HG02943 (cell line): Measurements from ENCODE around the gene ITGA11.

Experiments
- ATAC-seq: cut with Tn5 transposase; IDR thresholded peaks from one replicate; pipeline ENCODE4 v1.9.1; 2021; ENCODE audit warnings: mild to moderate bottlenecking, low read depth, moderate library complexity; ENCODE audit not compliant: unreplicated experiment

The ITGA11 gene

DNA sequence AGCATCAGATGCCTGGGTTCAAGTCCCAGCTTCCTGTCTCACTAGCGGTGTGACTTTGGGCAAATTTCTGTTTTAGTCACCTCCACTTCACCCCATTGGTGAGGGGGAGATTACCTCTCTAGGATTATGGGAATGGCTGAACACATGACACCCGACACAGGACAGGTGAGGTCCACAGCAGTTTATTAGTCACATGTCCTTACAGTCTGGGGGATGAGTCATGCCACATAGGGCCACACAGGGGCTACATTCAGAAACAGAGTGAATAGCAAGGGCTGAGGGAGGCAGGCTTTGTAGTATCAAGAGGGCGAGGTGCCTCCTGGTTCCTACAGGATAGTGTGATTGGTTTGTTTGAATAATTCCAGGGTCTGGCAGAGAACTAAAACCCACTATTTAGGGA, 15.2 kb upstream of the ITGA11 start:
- no peak for ATAC-seq

DNA sequence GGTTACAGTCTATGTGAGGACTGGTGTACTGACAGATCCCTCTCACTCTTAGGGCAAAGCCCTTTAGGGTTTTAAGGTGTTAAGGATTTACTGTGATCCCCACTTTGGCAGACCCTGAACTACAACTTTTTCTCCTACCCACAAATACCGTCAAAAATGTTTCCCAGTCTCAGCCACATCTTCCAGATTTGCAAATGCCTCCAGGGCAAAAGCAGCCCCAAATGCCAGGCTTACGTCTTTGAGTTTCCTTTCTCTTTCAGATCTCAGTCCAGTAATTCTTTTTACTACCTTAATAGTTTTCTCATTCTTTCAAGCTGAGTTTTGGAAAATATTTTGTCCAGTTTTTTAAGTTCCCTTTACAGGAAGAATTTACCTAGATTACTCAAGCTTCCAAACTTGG, 13.4 kb upstream of the ITGA11 start:
- no peak for ATAC-seq

DNA sequence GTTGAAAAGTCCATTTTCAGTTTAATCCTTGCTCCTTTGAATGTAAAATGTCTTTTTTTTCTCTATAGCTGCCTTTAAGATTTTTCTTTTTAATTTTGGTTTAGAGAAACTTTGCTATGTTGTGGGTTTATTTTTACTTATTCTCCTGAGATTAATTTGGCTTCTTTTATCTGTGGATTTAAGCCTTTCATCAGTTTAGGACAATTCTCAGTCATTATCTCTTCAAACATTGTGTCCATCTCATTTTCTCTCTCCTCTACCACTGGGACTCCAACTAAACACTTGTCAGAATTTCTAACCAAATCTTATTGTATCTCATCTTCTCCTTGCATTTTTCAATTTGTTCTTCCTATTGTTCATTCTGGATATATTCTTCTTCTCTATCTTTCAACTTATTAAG, 12.4 kb upstream of the ITGA11 start:
- no peak for ATAC-seq

DNA sequence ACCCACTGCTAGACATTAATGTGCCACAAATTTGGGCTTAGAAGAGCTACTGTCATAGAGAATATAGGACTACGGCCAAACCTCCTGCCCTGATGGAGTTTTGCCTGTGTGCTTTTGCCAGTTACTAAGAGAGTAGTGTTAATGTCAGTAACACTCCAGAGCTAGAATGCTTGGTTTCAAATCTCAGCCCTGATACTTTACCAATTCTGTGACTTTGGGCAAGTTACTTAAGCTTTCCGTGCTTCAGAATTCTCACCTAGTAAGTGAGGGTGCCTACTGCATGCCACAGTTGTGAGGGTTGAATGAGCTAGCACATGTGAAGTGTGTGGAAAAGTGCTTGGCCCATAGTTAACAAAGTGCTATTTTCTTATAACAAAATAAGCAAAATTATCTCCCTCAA, 10.9 kb upstream of the ITGA11 start:
- no peak for ATAC-seq

DNA sequence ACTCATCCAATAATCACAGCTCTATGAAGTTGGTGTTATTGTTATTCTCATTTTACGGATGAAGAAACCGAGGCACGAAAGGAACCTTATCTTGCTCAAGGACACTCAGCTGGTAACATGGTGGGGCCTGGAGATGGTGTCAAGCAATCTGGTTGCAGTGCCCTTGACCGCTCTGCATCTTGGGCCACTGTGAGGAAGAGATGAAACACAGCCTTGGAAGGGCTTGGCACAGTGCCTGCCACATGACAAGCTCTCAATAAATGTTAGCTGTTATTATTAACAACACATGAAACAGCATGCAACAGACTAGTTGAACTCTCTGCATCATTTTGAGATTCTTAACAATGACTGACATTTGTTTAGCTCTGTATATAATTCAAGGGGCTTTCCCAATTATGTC, 10.1 kb upstream of the ITGA11 start:
- ATAC-seq, result no peak

DNA sequence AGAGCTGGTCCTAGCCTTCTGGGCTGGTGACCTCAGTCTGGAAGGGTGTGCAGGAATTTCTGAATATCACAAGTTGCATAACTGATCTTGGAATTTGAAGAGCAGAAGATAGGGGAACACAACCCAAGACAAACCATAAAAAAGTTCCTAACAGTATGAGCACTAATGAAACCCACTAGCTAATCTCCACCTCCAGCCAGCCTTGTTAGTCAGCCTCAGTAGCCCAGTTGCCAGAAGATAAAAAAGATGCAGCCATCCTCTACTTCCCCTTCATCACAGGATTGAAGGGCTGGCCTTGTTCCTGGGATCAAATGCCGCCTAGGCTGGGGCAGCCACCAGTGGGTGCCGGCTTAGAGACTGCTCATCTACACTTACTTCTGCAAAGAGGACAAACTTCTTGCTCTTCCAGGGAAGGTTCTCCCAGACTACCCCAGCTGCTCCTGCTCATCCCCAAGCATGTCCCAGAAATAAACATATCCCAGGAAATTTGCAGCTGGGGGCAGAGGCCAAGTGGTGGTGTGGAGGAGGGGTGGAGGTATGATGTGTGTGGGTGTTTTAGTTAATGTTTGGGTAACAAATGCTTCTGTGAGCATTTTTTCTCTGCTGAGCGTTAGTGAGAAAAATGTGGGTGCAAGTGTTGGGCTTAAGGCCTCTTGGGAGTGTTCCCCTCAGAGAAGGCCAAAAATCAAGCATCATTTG, 9.2 kb upstream of the ITGA11 start:
- ATAC-seq, result no peak

DNA sequence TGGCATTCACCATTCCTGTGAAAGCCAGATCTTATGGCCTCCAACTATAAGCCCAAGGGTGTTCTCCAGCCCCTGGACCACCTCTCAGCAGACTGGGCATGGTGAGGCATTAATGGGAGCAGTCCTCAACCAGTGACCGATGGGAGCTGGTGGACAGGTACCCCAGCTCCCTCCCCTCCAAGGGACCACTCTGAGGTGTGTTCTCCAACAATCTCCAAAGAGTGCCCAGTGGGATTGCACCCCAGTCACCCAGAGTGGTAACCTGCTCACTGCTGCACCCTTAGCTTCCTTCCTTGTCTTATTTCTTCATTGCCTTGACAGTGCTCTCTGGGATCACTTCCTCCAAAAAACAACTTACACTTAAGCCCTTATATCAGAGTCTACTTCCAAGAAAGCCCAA, 8.2 kb upstream of the ITGA11 start:
- no peak for ATAC-seq

DNA sequence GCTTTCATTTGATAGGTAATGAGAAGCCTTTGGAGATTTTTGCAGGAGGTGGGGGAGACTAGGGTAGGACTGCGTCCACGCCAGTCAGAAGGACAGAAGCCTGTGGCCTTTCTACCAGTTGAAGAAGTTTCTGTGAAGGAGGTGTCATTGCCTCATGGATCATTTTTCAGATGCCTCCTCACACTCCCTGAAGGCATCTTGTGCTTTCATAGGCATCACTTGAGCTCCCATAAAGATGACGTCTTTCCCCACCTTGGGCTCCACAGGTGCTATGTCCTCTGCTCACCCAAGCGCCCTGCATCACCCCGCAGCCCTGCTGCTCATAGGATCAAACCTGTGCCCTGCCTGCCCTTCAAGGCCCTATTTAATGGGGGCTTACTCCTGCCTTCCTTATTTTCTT, 7.5 kb upstream of the ITGA11 start:
- no peak for ATAC-seq

DNA sequence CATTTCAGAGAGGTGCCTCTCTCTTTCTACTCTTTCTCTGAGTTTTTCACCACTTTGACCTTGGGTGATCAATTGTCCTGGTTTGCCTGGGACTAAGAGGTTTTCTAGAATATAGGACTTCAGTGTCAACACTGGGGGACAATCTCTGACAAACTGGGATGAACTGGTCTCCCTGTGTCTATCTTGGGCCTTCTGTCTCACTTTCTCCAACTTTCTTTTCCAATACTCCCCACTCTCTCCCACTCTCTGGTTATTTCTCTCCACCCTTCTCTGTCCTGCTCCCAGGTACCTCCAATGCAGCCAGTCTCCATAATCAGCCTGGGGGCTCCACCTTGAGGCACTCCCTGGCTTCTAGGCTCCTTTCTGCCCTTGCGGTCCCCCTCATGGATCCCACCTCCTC, 4.7 kb upstream of the ITGA11 start:
- no peak for ATAC-seq

DNA sequence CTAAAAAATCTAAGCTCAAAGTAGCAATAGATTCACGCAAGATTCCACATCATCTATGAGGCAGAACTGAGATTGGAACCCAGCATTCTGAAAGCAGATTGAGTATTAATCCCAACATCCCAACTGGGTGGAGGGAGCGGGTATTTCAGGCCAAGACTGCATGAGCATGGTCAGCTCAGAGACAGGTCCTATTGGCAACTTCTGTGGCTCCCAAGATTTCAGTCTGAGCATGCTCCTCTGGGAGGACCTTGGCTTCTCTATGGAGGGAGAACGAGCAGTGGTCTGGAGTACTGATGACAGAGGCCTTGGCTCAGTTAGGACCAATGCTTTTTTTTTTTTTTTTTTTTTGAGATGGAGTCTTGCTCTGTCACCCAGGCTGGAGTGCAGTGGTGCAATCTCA, 4.0 kb upstream of the ITGA11 start:
- ATAC-seq, result no peak

DNA sequence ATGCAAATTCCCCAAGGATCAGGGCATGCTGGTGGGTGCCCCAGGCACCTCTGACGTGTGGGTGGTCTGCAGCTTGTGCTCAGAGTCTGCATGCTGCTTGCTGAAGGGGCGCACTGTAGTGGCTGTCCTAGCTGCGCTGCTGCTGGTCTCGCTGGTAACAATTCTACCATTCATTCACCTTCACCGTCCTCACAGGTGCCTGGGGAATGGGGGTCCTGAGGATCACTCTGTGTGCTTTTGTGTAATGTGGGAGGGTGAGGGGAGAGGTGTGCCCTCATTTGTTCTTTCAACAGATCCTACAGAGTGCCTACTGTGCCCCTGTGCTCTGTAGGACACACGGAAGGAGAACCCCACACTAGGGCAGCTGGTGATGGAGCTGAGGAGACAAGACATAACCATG, 2.1 kb upstream of the ITGA11 start:
- no peak for ATAC-seq

DNA sequence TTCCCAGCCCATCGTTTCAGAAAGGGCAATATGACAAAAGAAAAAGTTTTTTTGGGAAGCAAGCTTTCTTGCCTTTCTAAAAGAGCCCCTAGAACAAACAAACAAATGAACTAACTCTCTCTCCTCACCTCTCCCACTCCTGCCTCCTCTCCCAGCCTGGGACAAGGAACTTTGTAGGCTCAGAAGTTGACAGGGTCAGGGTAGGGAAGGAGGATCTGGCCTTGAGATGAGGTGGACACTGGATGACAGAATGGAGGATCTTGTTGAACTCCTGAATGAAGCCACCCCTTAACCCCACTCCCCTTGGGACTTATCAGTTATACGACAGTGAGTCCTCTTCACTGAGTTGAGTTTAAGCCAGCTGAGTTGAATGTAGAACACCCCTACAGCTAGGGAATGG, 1.6 kb upstream of the ITGA11 start:
- no peak for ATAC-seq

DNA sequence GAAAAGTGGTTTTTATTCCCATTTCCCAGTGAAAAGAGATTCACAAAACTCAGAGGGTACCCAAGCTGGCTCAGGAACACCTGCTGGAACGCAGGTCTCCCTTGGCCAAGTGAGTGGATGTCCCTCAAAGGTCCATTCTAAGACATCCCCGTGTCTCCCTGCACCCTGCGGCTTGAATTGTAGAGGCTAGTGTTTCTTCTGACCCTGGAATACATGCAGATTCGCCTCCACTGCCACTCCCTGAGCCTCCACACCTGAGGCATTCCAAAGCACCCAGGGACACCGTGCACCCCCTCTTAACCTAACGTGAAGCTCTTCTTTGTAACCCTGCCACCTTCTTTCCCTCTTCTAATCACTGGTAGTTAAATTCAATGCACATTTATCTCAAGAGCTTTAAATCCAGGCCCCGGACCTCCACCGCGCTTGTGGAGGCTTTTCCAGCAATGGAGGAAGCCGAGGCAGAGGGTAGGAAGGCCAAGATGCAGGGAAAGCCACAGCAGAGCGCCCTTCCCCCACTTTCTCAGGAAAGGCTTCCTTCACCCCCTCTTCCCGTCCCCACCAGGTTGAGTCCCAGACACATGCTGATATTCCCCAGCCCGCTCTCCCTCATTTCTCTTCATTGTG, 590 bp upstream of the ITGA11 start:
- no peak for ATAC-seq

DNA sequence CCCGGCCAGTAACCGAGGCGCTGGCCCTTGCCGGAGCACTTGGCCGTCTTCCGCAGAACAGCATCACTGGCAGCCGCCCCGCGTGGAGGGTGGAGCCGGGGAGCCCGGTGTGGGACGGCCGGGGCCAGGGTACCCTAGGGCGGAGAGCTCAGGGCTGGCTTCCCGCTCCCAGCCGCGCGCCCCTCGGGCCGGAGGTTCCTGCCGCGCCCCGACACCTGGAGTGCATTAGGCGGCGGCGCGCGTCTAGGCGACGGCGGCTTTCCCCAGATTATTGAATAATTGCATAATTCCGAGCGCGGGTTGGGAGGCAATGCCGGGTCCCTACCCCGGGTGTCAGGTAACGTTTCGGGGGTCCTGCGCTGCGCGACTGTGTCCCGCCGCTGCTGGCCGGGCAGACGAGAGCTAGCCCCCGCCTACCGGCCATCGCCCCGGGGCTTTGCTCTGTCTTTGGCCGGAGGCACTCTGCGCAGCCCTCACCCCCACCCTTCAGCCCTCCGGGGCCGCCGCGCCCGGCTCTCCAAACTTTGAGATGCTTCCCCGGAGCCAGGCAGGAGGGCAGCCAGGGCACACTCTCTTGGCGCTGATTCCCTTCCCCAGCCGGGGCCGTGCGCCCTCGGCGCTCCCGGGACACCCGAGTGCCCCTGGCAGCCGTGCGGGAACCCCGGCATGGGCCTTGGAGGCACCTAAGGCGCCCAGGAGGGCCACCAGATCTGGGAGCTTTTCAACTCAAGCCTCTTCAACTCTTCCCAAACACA, 749 bp downstream of the ITGA11 start:
- ATAC-seq, result no peak

DNA sequence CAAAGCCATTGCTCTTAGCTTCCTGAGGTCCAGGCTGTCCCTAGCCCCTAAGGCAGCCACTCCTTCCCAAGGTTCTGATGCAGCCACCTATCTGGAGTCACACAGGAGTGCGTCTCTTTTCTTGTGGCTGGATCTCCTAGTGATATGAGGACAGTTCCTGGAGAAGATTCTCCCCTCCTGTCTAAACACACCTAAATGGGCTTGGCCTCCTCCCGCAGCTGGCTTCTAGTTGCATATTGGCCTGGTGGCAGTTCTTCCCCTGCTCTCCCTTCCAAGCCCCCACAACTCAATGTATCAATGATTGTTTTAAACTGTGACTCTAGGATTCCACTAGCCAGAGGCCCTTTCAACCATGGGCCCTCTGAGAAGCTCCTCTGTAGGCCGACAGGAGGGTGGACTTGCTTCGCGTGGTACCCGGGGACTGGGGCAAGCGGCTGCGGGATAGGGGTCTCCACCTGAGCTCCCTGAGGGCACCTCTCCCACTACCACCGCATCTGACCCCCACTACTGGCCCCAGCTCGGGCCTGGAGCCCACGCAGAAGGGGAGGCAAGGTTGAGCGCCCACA, 1.4 kb downstream of the ITGA11 start:
- ATAC-seq, result no peak

DNA sequence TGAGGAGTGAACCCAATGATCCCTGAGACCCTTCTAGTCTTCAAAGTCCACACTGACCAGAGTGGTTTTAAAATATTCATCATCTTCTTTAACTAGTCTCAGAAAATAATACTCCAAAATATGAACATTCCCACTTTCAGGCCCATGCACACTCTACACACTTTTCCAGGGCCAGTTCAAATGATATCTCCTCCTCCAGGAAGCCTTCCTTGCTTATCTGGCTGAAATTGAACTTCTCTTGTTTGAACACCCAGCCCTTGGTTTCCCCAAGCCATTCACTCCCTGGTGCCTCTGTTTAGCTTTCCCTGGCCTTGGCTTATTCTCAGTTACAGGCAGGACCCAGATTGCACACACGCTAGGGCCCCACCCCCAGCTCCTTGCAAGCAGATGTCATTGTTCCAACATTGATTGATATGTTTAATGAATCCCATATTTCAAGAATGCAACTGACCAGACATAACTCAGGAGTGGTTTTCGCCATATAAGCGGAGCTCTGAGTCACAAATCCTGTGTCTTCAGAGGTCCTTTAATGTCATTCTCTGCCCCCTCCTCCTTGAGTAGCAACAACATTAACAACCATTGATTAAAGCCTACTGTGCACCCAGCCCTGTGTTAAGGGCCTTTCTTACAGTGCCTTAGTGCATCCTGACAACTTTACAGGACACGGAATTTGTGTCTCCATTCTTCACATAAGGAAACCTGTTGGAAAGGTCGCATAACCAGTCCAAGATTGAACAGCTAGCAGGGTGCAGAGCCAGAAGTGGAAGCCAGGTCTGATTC, 2.1 kb downstream of the ITGA11 start:
- no peak for ATAC-seq

DNA sequence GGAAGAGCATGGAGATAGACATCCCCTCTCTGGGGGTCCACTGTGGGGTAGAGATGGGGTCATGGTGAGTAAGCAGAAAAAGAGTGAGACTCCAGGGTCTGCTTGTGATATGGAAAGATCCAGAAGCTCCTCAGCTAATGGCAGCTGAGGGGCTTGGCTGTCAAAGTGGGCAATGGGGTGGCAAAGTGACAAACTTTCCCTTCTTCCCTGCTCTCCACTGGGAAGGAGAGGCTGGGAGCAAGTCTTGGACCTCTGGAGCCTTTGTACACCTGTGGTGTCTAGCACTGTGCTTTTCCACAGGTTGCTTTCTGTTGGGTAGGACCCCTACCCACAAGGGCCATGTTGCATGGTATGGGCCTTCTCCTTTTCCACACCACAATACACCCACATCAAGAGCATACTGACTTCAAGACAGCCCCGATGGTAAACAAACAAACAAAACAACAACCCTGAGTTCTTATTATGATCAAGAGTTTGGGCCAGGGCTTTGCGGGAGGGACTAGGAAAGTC, 3.5 kb downstream of the ITGA11 start:
- no peak for ATAC-seq

DNA sequence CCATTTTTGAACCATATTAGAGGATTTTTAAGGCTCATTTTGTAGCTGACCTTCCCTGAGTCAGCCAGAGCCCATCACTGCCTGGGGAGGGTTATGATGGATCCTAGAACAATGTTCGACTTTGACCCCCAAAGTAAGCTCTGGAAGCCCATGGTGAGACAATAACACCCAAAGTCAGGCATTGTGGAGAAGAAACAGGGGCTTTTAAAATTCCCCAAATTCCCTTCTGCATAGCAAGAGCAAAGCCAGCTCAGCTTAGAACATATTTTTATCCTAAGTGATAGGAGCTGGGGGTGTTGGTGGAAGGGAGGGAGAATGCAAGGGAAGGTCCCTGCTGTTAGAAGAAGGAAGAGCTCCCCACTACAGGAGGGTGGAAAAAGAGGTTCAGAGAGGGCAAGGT, 4.0 kb downstream of the ITGA11 start:
- no peak for ATAC-seq

DNA sequence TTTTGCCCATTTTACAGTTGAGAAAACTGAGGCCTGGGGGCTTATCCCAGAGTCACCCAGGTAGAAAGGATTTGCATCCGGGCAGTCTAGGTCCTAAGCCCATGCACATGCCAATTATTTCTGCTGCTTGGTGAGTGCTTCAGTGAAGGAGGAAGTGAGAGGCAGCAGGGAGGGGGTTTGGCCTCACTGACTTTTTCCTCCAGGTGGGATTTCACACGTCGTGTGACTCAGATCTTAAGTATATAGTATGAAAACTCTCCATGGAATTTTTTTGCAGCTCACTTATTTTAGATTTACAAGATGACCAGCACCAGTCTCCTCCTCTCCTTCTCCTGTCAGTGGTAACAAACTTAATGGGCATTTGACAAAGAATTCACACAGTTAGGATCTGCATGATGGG, 4.6 kb downstream of the ITGA11 start:
- ATAC-seq, result no peak

DNA sequence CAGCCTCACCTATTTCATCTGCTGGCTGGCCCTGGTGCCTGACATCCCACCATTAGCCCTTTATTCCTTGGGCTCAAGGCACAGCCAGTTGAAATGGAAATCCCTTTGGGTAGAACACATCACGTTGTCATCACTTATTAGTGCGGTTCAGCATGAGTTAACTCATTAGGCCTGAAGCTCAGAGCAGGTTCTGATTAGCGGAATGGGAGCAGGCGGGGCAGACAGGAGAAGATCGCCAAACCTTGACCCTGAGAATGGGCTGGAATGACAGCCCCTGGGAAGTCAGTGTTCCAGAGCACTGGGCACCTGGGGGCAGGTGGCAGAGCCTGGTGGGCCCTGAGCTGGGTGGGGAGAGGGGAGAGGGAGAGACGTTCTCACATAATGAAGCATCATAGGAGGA, 5.8 kb downstream of the ITGA11 start:
- no peak for ATAC-seq
